SK-N-SH (cell line): Measurements from ENCODE around the gene THADA. TPM values are rescaled to one million over a fixed set of nuclear protein-coding genes. Genes with fewer than 3 reads are reported as not detected.

ENCODE experiments used
- CTCF ChIA-PET: fragments of 300-600, 350-600 bp; formaldehyde crosslinking; extraction: SDS; loops from one replicate; lab custom pipeline; 2021; lab: Yijun Ruan, JAX
- POLR2A ChIA-PET: fragments of 350-600 bp; sonication (Branson Sonifier 250); formaldehyde crosslinking; extraction: SDS; loops from one replicate; lab custom pipeline; 2020; ENCODE audit warnings: antibody characterized with exemption, inconsistent platforms; lab: Yijun Ruan, JAX
- DNase-seq: peaks from one replicate; pipeline ENCODE4 v3.0.0; 2012
- H2AFZ ChIP-seq: fragments of 200-600 bp; sonication (generic); 2 replicates; pipeline ENCODE4 v1.8.1; 2016; ENCODE audit warnings: antibody characterized with exemption, mild to moderate bottlenecking, low read depth
- H3F3A ChIP-seq: fragments of 200-600 bp; sonication (generic); replicated peaks from 2 replicates; pipeline ENCODE3; 2016; ENCODE audit warnings: antibody characterized with exemption, mild to moderate bottlenecking; ENCODE audit not compliant: insufficient read depth
- H3K27ac ChIP-seq, 2 experiments: fragments of 200-500 bp in 1 of 2; fragments of 200-600 bp in 1 of 2; sonication (Bioruptor generic) in 1 of 2; sonication (generic), shearing (Covaris generic) in 1 of 2; 2 replicates each; pipeline versions ENCODE4 v1.5.1 to v1.6.1; 2014 to 2016; ENCODE audit warnings: low read depth in 2 of 2, inconsistent platforms in 1 of 2, low read length in 1 of 2, mild to moderate bottlenecking in 1 of 2, mixed read lengths in 1 of 2
- H3K27me3 ChIP-seq: fragments of 200-600 bp; sonication (generic), shearing (Covaris generic); 2 replicates; pipeline ENCODE4 v1.6.1; 2016; ENCODE audit warnings: mixed run types; ENCODE audit not compliant: insufficient read depth
- H3K36me3 ChIP-seq, 2 experiments: fragments of 200-500 bp in 1 of 2; fragments of 200-600 bp in 1 of 2; sonication (Bioruptor generic) in 1 of 2; sonication (generic) in 1 of 2; replicated peaks in 1 of 2; 2 replicates each; pipeline versions ENCODE3 to v1.5.1; 2014 to 2016; ENCODE audit warnings: low read length in 1 of 2, mild to moderate bottlenecking in 1 of 2; ENCODE audit not compliant: insufficient read depth in 2 of 2, control insufficient read depth in 1 of 2
- H3K4me1 ChIP-seq, 2 experiments: fragments of 200-500 bp in 1 of 2; fragments of 200-600 bp in 1 of 2; sonication (Bioruptor generic) in 1 of 2; sonication (generic), shearing (Covaris generic) in 1 of 2; 2 replicates each; pipeline versions ENCODE4 v1.5.1 to v1.6.1; 2014 to 2016; ENCODE audit warnings: low read depth in 1 of 2, low read length in 1 of 2, mixed run types in 1 of 2; ENCODE audit not compliant: insufficient read depth in 2 of 2, control insufficient read depth in 1 of 2
- H3K4me2 ChIP-seq: fragments of 200-600 bp; sonication (generic), shearing (Covaris generic); 2 replicates; pipeline ENCODE4 v1.6.1; 2017; ENCODE audit warnings: mixed run types
- H3K4me3 ChIP-seq, 2 experiments: fragments of 200-500 bp in 1 of 2; fragments of 200-600 bp in 1 of 2; sonication (Bioruptor generic) in 1 of 2; sonication (generic), shearing (Covaris generic) in 1 of 2; 2 replicates each; pipeline versions ENCODE4 v1.5.1 to v1.8.1; 2014 to 2016; ENCODE audit warnings: low read depth in 2 of 2, inconsistent platforms in 1 of 2, low read length in 1 of 2, mild to moderate bottlenecking in 1 of 2, mixed read lengths in 1 of 2, moderate library complexity in 1 of 2
- H3K79me2 ChIP-seq: fragments of 200-600 bp; sonication (generic); 2 replicates; pipeline ENCODE4 v1.8.1; 2017; ENCODE audit warnings: mild to moderate bottlenecking; ENCODE audit not compliant: insufficient read depth
- H3K9ac ChIP-seq: fragments of 200-600 bp; sonication (generic); 2 replicates; pipeline ENCODE4 v1.6.1; 2017; ENCODE audit warnings: mixed run types
- H3K9me2 ChIP-seq: fragments of 200-600 bp; sonication (generic); 2 replicates; pipeline ENCODE4 v1.6.1; 2017; ENCODE audit warnings: mixed run types
- H3K9me3 ChIP-seq: fragments of 200-600 bp; sonication (generic); 2 replicates; pipeline ENCODE4 v1.6.1; 2017; ENCODE audit warnings: mixed run types, mild to moderate bottlenecking, moderate library complexity
- H4K20me1 ChIP-seq: fragments of 200-600 bp; sonication (generic); 2 replicates; pipeline ENCODE4 v1.6.1; 2017; ENCODE audit warnings: mild to moderate bottlenecking, mixed run types; ENCODE audit not compliant: insufficient read depth
- ELF1 ChIP-seq: IDR thresholded peaks from 2 replicates; pipeline ENCODE4 v1.4.0; 2012
- EP300 ChIP-seq, 2 experiments: IDR thresholded peaks; 2 replicates each; pipeline versions ENCODE4 v1.4.0 to v1.6.1; 2012; ENCODE audit warnings: borderline replicate concordance in 1 of 2, low read depth in 1 of 2, low read length in 1 of 2
- FOXJ3 ChIP-seq: sonication (generic); formaldehyde crosslinking; IDR thresholded peaks from 2 replicates; pipeline ENCODE4 v1.5.1; 2020; ENCODE audit warnings: mild to moderate bottlenecking, missing genetic modification reagents
- GABPA ChIP-seq: IDR thresholded peaks from 2 replicates; pipeline ENCODE4 v1.4.0; 2012; ENCODE audit warnings: low read depth, mild to moderate bottlenecking
- GATA2 ChIP-seq: sonication (generic); formaldehyde crosslinking; IDR thresholded peaks from 2 replicates; pipeline ENCODE4 v1.5.0; 2020; ENCODE audit warnings: mild to moderate bottlenecking, missing genetic modification reagents
- MEF2A ChIP-seq: IDR thresholded peaks from 2 replicates; pipeline ENCODE4 v1.4.0; 2012; ENCODE audit warnings: low read depth, borderline replicate concordance
- MXI1 ChIP-seq: IDR thresholded peaks from 2 replicates; pipeline ENCODE4 v1.6.1; 2012; ENCODE audit warnings: mild to moderate bottlenecking, low read depth, low read length, improper control_type of control experiment
- NFIC ChIP-seq: IDR thresholded peaks from 2 replicates; pipeline ENCODE4 v1.4.0; 2012; ENCODE audit warnings: borderline replicate concordance
- NRF1 ChIP-seq: IDR thresholded peaks from 2 replicates; pipeline ENCODE4 v1.6.1; 2012; ENCODE audit warnings: low read depth, mild to moderate bottlenecking, low read length
- RAD21 ChIP-seq: IDR thresholded peaks from 2 replicates; pipeline ENCODE4 v1.6.1; 2012; ENCODE audit warnings: mild to moderate bottlenecking, low read length
- RXRA ChIP-seq: IDR thresholded peaks from 2 replicates; pipeline ENCODE4 v1.4.0; 2012; ENCODE audit warnings: low read depth, mild to moderate bottlenecking, borderline replicate concordance
- SIN3A ChIP-seq: IDR thresholded peaks from 2 replicates; pipeline ENCODE4 v1.6.1; 2012; ENCODE audit warnings: low read depth, mild to moderate bottlenecking, low read length, moderate library complexity, borderline replicate concordance
- SMC3 ChIP-seq: IDR thresholded peaks from 2 replicates; pipeline ENCODE4 v1.6.1; 2012; ENCODE audit warnings: low read depth, low read length, improper control_type of control experiment
- TAF1 ChIP-seq: IDR thresholded peaks from 2 replicates; pipeline ENCODE4 v1.6.1; 2012; ENCODE audit warnings: low read depth, mild to moderate bottlenecking, low read length, moderate library complexity, borderline replicate concordance
- TCF12 ChIP-seq: IDR thresholded peaks from 2 replicates; pipeline ENCODE4 v1.4.0; 2012
- TEAD4 ChIP-seq: IDR thresholded peaks from 2 replicates; pipeline ENCODE4 v1.4.0; 2012; ENCODE audit warnings: mild to moderate bottlenecking, borderline replicate concordance; ENCODE audit not compliant: insufficient read depth
- YY1 ChIP-seq: IDR thresholded peaks from 2 replicates; pipeline ENCODE4 v1.4.0; 2012; ENCODE audit warnings: low read depth, mild to moderate bottlenecking
- ZBTB33 ChIP-seq: IDR thresholded peaks from 2 replicates; pipeline ENCODE4 v1.4.0; 2012; ENCODE audit warnings: low read depth, borderline replicate concordance
- WGBS: methylation state at CpG from one replicate; pipeline ENCODE4 v1.1.6; 2017; ENCODE audit warnings: low lambda C conversion rate; 5-methylcytosine and 5-hydroxymethylcytosine counted together
- polyA plus RNA-seq, 3 experiments: library from polyadenylated mRNA; depleted of rRNA; stranded (reverse); fragments of >200 nt; gene quantifications; 2 replicates each; pipeline ENCODE4 v1.2.3, GENCODE V29; 2012
- TF ChIP-seq, protein P1 (sequence below): fragments of 150-350 bp; IDR thresholded peaks from 2 replicates; pipeline ENCODE4 v1.6.1; 2016; ENCODE audit warnings: mild to moderate bottlenecking, low read depth, low read length
- TF ChIP-seq, protein P2 (sequence below): fragments of 200-600 bp; sonication (generic); IDR thresholded peaks from 2 replicates; pipeline ENCODE4 v1.6.1; 2017; ENCODE audit warnings: antibody characterized with exemption, mild to moderate bottlenecking, moderate library complexity
- TF ChIP-seq, protein P3 (sequence below): IDR thresholded peaks from 2 replicates; pipeline ENCODE4 v1.4.0; 2012; ENCODE audit warnings: low read depth
- TF ChIP-seq, protein P4 (sequence below): IDR thresholded peaks from 2 replicates; pipeline ENCODE4; 2012
- TF ChIP-seq, protein P5 (sequence below): IDR thresholded peaks from 2 replicates; pipeline ENCODE4 v1.6.1; 2012; ENCODE audit warnings: mild to moderate bottlenecking, low read depth, low read length, moderate library complexity

THADA gene
- polyA plus RNA-seq, 1 of the 3 experiments (the other 2 are of a cell fraction), result 25.6 TPM

DNA sequence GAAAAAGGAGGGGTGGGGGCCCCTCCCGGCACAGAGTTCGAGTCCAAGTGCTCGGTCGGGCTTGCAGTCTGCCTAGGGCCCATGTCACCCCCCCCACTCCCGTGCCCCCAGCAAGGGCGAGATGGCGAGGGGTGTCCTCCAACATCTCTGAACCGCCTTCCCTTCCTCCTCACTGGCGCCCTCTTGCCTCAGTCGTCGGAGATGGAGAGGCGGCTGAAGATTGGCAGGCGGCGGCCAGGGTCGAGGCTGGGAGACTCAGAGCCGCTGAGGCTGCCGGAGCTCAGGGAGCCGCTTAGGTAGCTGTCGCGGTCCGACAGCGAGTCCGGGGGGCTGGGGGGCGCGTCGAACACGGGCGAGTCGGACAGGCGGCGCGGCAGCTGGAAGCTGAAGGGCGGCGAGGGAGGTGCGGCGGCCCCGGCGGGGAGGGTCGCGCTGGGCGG lies 371.7 kb downstream of the THADA start:
- peak overlapping the region; percentile 99 for H3K9ac ChIP-seq
- peaks cover 56% of the 10 kb centered on the region for H3F3A ChIP-seq
- H3K4me3 ChIP-seq, result peak overlapping the region; percentile 95 to 97
- peak overlapping the region; percentile 83 for H3K4me2 ChIP-seq
- peaks cover 34% of the 10 kb centered on the region for H4K20me1 ChIP-seq
- no peaks in the 10 kb centered on the region for H3K9me3 ChIP-seq
- peaks cover 21 to 31% of the 10 kb centered on the region in 2 experiments for H3K36me3 ChIP-seq
- H3K9me2 ChIP-seq, result no peaks in the 10 kb centered on the region
- H3K4me1 ChIP-seq, result peaks cover 37 to 73% of the 10 kb centered on the region in 2 experiments
- WGBS, result 1% methylated on average over 26 of the region's 41 CpGs
- H3K27ac ChIP-seq, result peak overlapping the region; percentile 94 to 95
- TF ChIP-seq ELF1 (no peak), SMC3 (peak; percentile 56), MEF2A (no peak), NRF1 (no peak), GATA2 (CRISPR knock-in tag) (no peak; the same call in 1 of the 2 replicates), EP300 (IDR thresholded peaks at IDR 0.05; ENCODE audit: borderline replicate concordance in 1 of 2, low read depth in 1 of 2, low read length in 1 of 2) (no peak; a peak in 1 of 4 replicates), GABPA (no peak), FOXJ3 (CRISPR knock-in tag) (no peak), TCF12 (no peak), SIN3A (0 out of 2 replicates have a peak, but pooled peaks have one; percentile 30), NFIC (no peak), YY1 (no peak), ZBTB33 (0 out of 2 replicates have a peak, but pooled peaks have one; percentile 9), TEAD4 (no peak), RAD21 (peak; percentile 61), TAF1 (peak; percentile 35; the same call in 1 of the 2 replicates), MXI1 (no peak), RXRA (no peak)
- TF ChIP-seq, protein P1, sequence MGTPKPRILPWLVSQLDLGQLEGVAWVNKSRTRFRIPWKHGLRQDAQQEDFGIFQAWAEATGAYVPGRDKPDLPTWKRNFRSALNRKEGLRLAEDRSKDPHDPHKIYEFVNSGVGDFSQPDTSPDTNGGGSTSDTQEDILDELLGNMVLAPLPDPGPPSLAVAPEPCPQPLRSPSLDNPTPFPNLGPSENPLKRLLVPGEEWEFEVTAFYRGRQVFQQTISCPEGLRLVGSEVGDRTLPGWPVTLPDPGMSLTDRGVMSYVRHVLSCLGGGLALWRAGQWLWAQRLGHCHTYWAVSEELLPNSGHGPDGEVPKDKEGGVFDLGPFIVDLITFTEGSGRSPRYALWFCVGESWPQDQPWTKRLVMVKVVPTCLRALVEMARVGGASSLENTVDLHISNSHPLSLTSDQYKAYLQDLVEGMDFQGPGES, result no peak
- TF ChIP-seq, protein P2, sequence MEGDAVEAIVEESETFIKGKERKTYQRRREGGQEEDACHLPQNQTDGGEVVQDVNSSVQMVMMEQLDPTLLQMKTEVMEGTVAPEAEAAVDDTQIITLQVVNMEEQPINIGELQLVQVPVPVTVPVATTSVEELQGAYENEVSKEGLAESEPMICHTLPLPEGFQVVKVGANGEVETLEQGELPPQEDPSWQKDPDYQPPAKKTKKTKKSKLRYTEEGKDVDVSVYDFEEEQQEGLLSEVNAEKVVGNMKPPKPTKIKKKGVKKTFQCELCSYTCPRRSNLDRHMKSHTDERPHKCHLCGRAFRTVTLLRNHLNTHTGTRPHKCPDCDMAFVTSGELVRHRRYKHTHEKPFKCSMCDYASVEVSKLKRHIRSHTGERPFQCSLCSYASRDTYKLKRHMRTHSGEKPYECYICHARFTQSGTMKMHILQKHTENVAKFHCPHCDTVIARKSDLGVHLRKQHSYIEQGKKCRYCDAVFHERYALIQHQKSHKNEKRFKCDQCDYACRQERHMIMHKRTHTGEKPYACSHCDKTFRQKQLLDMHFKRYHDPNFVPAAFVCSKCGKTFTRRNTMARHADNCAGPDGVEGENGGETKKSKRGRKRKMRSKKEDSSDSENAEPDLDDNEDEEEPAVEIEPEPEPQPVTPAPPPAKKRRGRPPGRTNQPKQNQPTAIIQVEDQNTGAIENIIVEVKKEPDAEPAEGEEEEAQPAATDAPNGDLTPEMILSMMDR, result peak; percentile 60
- TF ChIP-seq, protein P3, sequence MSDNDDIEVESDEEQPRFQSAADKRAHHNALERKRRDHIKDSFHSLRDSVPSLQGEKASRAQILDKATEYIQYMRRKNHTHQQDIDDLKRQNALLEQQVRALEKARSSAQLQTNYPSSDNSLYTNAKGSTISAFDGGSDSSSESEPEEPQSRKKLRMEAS, result 0 out of 2 replicates have a peak, but pooled peaks have one; percentile 9
- TF ChIP-seq, protein P4, sequence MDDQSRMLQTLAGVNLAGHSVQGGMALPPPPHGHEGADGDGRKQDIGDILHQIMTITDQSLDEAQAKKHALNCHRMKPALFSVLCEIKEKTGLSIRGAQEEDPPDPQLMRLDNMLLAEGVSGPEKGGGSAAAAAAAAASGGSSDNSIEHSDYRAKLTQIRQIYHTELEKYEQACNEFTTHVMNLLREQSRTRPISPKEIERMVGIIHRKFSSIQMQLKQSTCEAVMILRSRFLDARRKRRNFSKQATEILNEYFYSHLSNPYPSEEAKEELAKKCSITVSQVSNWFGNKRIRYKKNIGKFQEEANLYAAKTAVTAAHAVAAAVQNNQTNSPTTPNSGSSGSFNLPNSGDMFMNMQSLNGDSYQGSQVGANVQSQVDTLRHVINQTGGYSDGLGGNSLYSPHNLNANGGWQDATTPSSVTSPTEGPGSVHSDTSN, result peak; percentile 73
- TF ChIP-seq, protein P5, sequence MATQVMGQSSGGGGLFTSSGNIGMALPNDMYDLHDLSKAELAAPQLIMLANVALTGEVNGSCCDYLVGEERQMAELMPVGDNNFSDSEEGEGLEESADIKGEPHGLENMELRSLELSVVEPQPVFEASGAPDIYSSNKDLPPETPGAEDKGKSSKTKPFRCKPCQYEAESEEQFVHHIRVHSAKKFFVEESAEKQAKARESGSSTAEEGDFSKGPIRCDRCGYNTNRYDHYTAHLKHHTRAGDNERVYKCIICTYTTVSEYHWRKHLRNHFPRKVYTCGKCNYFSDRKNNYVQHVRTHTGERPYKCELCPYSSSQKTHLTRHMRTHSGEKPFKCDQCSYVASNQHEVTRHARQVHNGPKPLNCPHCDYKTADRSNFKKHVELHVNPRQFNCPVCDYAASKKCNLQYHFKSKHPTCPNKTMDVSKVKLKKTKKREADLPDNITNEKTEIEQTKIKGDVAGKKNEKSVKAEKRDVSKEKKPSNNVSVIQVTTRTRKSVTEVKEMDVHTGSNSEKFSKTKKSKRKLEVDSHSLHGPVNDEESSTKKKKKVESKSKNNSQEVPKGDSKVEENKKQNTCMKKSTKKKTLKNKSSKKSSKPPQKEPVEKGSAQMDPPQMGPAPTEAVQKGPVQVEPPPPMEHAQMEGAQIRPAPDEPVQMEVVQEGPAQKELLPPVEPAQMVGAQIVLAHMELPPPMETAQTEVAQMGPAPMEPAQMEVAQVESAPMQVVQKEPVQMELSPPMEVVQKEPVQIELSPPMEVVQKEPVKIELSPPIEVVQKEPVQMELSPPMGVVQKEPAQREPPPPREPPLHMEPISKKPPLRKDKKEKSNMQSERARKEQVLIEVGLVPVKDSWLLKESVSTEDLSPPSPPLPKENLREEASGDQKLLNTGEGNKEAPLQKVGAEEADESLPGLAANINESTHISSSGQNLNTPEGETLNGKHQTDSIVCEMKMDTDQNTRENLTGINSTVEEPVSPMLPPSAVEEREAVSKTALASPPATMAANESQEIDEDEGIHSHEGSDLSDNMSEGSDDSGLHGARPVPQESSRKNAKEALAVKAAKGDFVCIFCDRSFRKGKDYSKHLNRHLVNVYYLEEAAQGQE, result 0 out of 2 replicates have a peak, but pooled peaks have one; percentile 15
- no peak overlapping the region for H2AFZ ChIP-seq
- H3K27me3 ChIP-seq, result no peaks in the 10 kb centered on the region
- CTCF ChIA-PET, result interaction anchor here (0.7 to 16.3 kb wide), 32 partner anchors 12 to 560 kb away, joined by 3 to 299 read pairs (median 3); no protein-coding TSS in a partner anchor
- H3K79me2 ChIP-seq, result peaks cover 76% of the 10 kb centered on the region
- DNase-seq, result peak; percentile 70
- POLR2A ChIA-PET, result interaction anchor here (0.7 to 1.2 kb wide), 3 partner anchors 44 to 249 kb away, joined by 3 to 5 read pairs (median 3); no protein-coding TSS in a partner anchor
